ENCODE data around the gene HTR5A. TPM values are rescaled to one million over a fixed set of nuclear protein-coding genes. Genes with fewer than 3 reads are reported as not detected.

Gene HTR5A
- total RNA-seq, 2 experiments from 2014 or later = not detected

DNA sequence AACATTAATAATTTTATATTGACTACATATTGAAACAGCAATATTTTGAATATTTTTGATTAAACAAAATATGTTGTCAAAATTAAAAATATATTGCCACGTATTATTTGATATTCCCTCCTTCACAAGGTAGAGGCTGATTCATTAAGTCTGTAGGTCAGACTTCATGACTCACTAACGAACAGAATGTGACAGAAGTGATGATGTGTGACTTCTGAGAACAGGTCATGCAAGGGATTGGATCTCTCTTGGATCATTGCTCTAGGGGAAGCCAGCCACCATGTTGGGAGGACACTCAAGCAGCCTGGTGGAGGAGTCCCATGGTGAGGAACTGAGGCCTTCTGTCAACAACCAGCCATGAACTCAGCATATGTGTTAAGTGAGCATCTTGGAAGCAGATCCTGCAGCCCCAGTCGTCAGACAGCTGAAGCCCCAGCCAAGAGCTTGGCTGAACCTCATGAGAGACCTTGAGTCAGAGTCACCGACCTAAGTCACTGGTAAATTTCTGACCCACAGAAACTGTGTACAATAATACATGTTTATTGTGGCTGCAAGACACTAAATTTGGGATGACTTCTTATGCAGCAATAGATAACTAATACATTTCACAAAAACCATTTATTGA, 66.6 kb downstream of the HTR5A start:
- POLR2A ChIA-PET = no interaction called here
- CTCF ChIA-PET = no interaction called here

Other genes starting within 250 kb of the HTR5A start
- 10 to 100 TPM; 28.4 to 30.4 TPM for gene PAXIP1, start 67.2 kb upstream of the HTR5A start, total RNA-seq
- 10 to 100 TPM; 45.7 to 47.0 TPM for gene INSIG1, start 227.6 kb downstream of the HTR5A start, total RNA-seq